HepG2 (cell line): ENCODE data around the gene ATOH8. TPM values are rescaled to one million over a fixed set of nuclear protein-coding genes. Genes with fewer than 3 reads are reported as not detected.

ENCODE experiments used
- AHDC1 ChIP-seq: sonication (generic); formaldehyde crosslinking; IDR thresholded peaks from 2 replicates; pipeline ENCODE4 v1.5.1; 2020; ENCODE audit warnings: mild to moderate bottlenecking, missing genetic modification reagents, borderline replicate concordance
- CEBPZ ChIP-seq: IDR thresholded peaks from 2 replicates; pipeline ENCODE4 v1.6.1; 2012; ENCODE audit warnings: low read length, improper control_type of control experiment
- FOXP1 ChIP-seq, 2 experiments: fragments of 450-650 bp in 1 of 2; IDR thresholded peaks; 2 replicates each; pipeline ENCODE4 v1.6.1; 2017 to 2018; ENCODE audit warnings: antibody characterized with exemption in 1 of 2
- JUND ChIP-seq: sonication (generic); formaldehyde crosslinking; IDR thresholded peaks from 2 replicates; pipeline ENCODE4 v1.8.0; 2022; ENCODE audit warnings: mild to moderate bottlenecking, missing genetic modification reagents
- KMT2B ChIP-seq: IDR thresholded peaks from 2 replicates; pipeline ENCODE4 v1.6.1; 2016; ENCODE audit warnings: missing genetic modification reagents, missing compliant biosample characterization
- RXRB ChIP-seq: IDR thresholded peaks from 2 replicates; pipeline ENCODE4 v1.6.1; 2016; ENCODE audit warnings: borderline replicate concordance, missing genetic modification reagents, missing compliant biosample characterization
- SAFB2 ChIP-seq: sonication (generic); formaldehyde crosslinking; IDR thresholded peaks from 2 replicates; pipeline ENCODE4 v1.5.1; 2020; ENCODE audit warnings: missing genetic modification reagents, low read depth, mild to moderate bottlenecking, borderline replicate concordance
- STAG1 ChIP-seq: sonication (generic); formaldehyde crosslinking; IDR thresholded peaks from 2 replicates; pipeline ENCODE4 v1.4.0; 2020; ENCODE audit warnings: missing genetic modification reagents
- TBL1XR1 ChIP-seq: fragments of 150-350 bp; IDR thresholded peaks from 2 replicates; pipeline ENCODE4 v1.6.1; 2014; ENCODE audit warnings: borderline replicate concordance, low read length; ENCODE audit not compliant: partially characterized antibody
- UBTF ChIP-seq: sonication (generic); formaldehyde crosslinking; IDR thresholded peaks from 2 replicates; pipeline ENCODE4 v1.4.0; 2020; ENCODE audit warnings: mild to moderate bottlenecking, missing genetic modification reagents
- ZNF224 ChIP-seq: sonication (generic); formaldehyde crosslinking; IDR thresholded peaks from 2 replicates; pipeline ENCODE4 v1.5.0; 2020; ENCODE audit warnings: mild to moderate bottlenecking, missing genetic modification reagents
- ZNF281 ChIP-seq: sonication (generic); formaldehyde crosslinking; IDR thresholded peaks from 2 replicates; pipeline ENCODE4 v1.4.0; 2020; ENCODE audit warnings: missing genetic modification reagents, borderline replicate concordance
- ZNF501 ChIP-seq: sonication (generic); formaldehyde crosslinking; IDR thresholded peaks from 2 replicates; pipeline ENCODE4 v1.5.1; 2020; ENCODE audit warnings: mild to moderate bottlenecking, moderate library complexity, missing genetic modification reagents
- ZNF678 ChIP-seq: sonication (generic); formaldehyde crosslinking; IDR thresholded peaks from 2 replicates; pipeline ENCODE4 v1.4.0; 2020; ENCODE audit warnings: mild to moderate bottlenecking, missing genetic modification reagents
- ZSCAN30 ChIP-seq: sonication (generic); formaldehyde crosslinking; IDR thresholded peaks from 2 replicates; pipeline ENCODE4 v1.5.0; 2020; ENCODE audit warnings: mild to moderate bottlenecking, missing genetic modification reagents
- polyA plus RNA-seq, 8 experiments: library from polyadenylated mRNA; depleted of rRNA in 3 of 8; stranded (reverse) in 7 of 8; unstranded in 1 of 8; fragments of >200 nt; fragmentation: Illumina TruSeq in 4 of 8; extraction: Trizol in 4 of 8; gene quantifications; 2 replicates each; pipeline versions ENCODE4 v1.2.1 to v1.2.3, GENCODE V29; 2011 to 2016; ENCODE audit warnings: low read depth in 4 of 8, missing spikeins in 1 of 8, mixed read lengths in 1 of 8; ENCODE audit not compliant: insufficient read depth in 1 of 8
- total RNA-seq, 5 experiments: library from RNA; depleted of rRNA; stranded (reverse); fragments of >200 nt; fragmentation: Illumina TruSeq; extraction: Trizol; gene quantifications; 2 replicates each; pipeline ENCODE4 v1.2.3, GENCODE V29; 2016; ENCODE audit warnings: low read depth in 1 of 5

Gene ATOH8
- total and polyA plus RNA-seq, 2 of the 13 experiments (the other 11 are each of a cell fraction or from before 2014, with no cell fraction given): 0.13 to 0.61 TPM

- no peak for TF ChIP-seq ZNF224 (CRISPR knock-in tag)
- 0 out of 2 replicates have a peak, but pooled peaks have one; percentile 59 for TF ChIP-seq SAFB2 (CRISPR knock-in tag)
- TF ChIP-seq ZNF501: no peak
- peak; percentile 48; the same call in 1 of the 2 replicates for TF ChIP-seq ZNF281 (CRISPR knock-in tag)
- no peak; the same call in 1 of the 2 replicates for TF ChIP-seq UBTF
- peak; percentile 40; the same call in 1 of the 2 replicates for TF ChIP-seq RXRB
- no peak for TF ChIP-seq KMT2B (CRISPR knock-in tag)
- no peak for TF ChIP-seq ZNF678
- TF ChIP-seq FOXP1 (IDR thresholded peaks at IDR 0.05): no peak
- no peak for TF ChIP-seq FOXP1 (CRISPR knock-in tag; IDR thresholded peaks at IDR 0.05)
- TF ChIP-seq AHDC1: no peak
- TF ChIP-seq CEBPZ: no peak
- no peak for TF ChIP-seq STAG1 (CRISPR knock-in tag)
- TF ChIP-seq TBL1XR1: no peak
- no peak for TF ChIP-seq ZSCAN30 (CRISPR knock-in tag)
- TF ChIP-seq JUND (CRISPR knock-in tag): no peak
Measured at GRCh38 chr2:85741833-85742455, 11.8 kb upstream of the ATOH8 start (continued).
